Measurements from ENCODE around the gene CACNA1S. TPM values are rescaled to one million over a fixed set of nuclear protein-coding genes. Genes with fewer than 3 reads are reported as not detected.

Gene CACNA1S
- total and polyA plus RNA-seq, 2 of the 4 experiments (the other 2 are of a cell fraction), result not detected

DNA sequence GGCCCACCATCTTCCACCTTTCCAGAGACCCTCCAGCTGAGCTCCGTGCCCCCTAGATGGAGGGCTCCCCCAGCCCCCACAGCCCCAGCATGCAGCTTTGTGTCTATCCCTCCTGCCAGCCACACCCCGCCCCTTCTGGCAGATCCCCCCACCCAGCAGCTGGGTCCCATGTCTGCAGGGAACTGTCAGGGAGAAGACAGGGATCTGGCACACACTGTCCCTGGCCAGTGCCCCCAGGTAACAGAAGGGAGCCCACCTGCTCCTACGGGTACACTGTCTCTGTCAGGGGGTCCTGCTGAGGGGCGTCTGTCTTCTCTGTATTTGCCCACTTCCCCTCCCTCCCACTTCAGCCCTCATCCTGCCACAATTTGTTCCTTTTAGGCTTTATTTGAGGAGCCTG, 77.6 kb downstream of the CACNA1S start:
- no peak overlapping the region for H2BK20ac ChIP-seq (ENCODE audit: low read depth, low read length)
- H3K27me3 ChIP-seq (ENCODE audit: control insufficient read depth, insufficient read depth, low read length), result peaks cover 65% of the 10 kb centered on the region
- WGBS, 2 experiments (ENCODE audit: extremely low coverage in 2 of 2, insufficient read length in 1 of 2), result no CpG with 5 or more reads among the region's 4 CpGs
- in situ Hi-C loops (cut with MboI; ENCODE audit: low sequenced_read_pairs), result no loop called here
- no peak overlapping the region for H2AK9ac ChIP-seq (replicated peaks; ENCODE audit: low read depth, low read length, poor library complexity)
- no peak overlapping the region for H3K27ac ChIP-seq (ENCODE audit: insufficient read depth, low read length)
- no peak overlapping the region for H3K9ac ChIP-seq (ENCODE audit: low read depth, low read length)
- no peaks in the 10 kb centered on the region for H3K79me1 ChIP-seq (ENCODE audit: low read depth in 1 of 2, low read length in 2 of 2)
- no peak overlapping the region for H2AFZ ChIP-seq (replicated peaks; ENCODE audit: low read length, poor library complexity)
- no peaks in the 10 kb centered on the region for H3K9me3 ChIP-seq (ENCODE audit: control insufficient read depth, insufficient read depth, low read length)
- H3K56ac ChIP-seq (ENCODE audit: extremely low read depth, insufficient read depth, low read length), result no peak overlapping the region
- ATAC-seq (ENCODE audit: low read depth) (no peak), DNase-seq (no peak)
- no peak overlapping the region for H3K4ac ChIP-seq (ENCODE audit: low read depth, low read length)
- BruUV-seq (replicated peaks), result no TSS peak
- H3K14ac ChIP-seq (replicated peaks; ENCODE audit: low read depth, low read length), result no peak overlapping the region
- H3K4me2 ChIP-seq (ENCODE audit: low read depth, low read length), result no peak overlapping the region
- H2AK5ac ChIP-seq (ENCODE audit: low read depth, low read length), result no peak overlapping the region
- H4K8ac ChIP-seq (ENCODE audit: low read depth in 2 of 2, low read length in 2 of 2), result no peak overlapping the region
- no peaks in the 10 kb centered on the region for H3K9me1 ChIP-seq (ENCODE audit: insufficient read depth, low read length)
- H3K18ac ChIP-seq (ENCODE audit: low read depth, low read length), result no peak overlapping the region
- CTCF ChIA-PET, result no interaction called here
- TF ChIP-seq CHD1 (IDR thresholded peaks at IDR 0.05; ENCODE audit: low read depth, low read length), result no peak
- no peak for TF ChIP-seq NFE2L2 (IDR thresholded peaks at IDR 0.05; ENCODE audit: low read depth, low read length)
- TF ChIP-seq RFX5 (IDR thresholded peaks at IDR 0.05; ENCODE audit: low read depth, low read length), result no peak
- TF ChIP-seq FOS (IDR thresholded peaks at IDR 0.05; ENCODE audit: low read depth, low read length), result no peak
- TF ChIP-seq, protein P1, sequence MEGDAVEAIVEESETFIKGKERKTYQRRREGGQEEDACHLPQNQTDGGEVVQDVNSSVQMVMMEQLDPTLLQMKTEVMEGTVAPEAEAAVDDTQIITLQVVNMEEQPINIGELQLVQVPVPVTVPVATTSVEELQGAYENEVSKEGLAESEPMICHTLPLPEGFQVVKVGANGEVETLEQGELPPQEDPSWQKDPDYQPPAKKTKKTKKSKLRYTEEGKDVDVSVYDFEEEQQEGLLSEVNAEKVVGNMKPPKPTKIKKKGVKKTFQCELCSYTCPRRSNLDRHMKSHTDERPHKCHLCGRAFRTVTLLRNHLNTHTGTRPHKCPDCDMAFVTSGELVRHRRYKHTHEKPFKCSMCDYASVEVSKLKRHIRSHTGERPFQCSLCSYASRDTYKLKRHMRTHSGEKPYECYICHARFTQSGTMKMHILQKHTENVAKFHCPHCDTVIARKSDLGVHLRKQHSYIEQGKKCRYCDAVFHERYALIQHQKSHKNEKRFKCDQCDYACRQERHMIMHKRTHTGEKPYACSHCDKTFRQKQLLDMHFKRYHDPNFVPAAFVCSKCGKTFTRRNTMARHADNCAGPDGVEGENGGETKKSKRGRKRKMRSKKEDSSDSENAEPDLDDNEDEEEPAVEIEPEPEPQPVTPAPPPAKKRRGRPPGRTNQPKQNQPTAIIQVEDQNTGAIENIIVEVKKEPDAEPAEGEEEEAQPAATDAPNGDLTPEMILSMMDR (conservative IDR thresholded peaks at IDR 0.05; ENCODE audit: low read depth, low read length), result no peak
- TF ChIP-seq POLR2A (IDR thresholded peaks at IDR 0.05; ENCODE audit: low read depth, low read length), result no peak
- no peak for TF ChIP-seq SMC3 (IDR thresholded peaks at IDR 0.05; ENCODE audit: low read depth, low read length)
- no peak for TF ChIP-seq RCOR1 (IDR thresholded peaks at IDR 0.05; ENCODE audit: insufficient replicate concordance, low read length)
- TF ChIP-seq MAFK (IDR thresholded peaks at IDR 0.05; ENCODE audit: low read depth, low read length), result no peak
- TF ChIP-seq, protein P2, sequence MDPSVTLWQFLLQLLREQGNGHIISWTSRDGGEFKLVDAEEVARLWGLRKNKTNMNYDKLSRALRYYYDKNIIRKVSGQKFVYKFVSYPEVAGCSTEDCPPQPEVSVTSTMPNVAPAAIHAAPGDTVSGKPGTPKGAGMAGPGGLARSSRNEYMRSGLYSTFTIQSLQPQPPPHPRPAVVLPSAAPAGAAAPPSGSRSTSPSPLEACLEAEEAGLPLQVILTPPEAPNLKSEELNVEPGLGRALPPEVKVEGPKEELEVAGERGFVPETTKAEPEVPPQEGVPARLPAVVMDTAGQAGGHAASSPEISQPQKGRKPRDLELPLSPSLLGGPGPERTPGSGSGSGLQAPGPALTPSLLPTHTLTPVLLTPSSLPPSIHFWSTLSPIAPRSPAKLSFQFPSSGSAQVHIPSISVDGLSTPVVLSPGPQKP (IDR thresholded peaks at IDR 0.05; ENCODE audit: borderline replicate concordance, low read depth, low read length), result no peak
- no peak for TF ChIP-seq BHLHE40 (IDR thresholded peaks at IDR 0.05; ENCODE audit: low read depth, low read length)
- no peak for TF ChIP-seq RAD21 (IDR thresholded peaks at IDR 0.05; ENCODE audit: low read length)
- TF ChIP-seq, protein P3, sequence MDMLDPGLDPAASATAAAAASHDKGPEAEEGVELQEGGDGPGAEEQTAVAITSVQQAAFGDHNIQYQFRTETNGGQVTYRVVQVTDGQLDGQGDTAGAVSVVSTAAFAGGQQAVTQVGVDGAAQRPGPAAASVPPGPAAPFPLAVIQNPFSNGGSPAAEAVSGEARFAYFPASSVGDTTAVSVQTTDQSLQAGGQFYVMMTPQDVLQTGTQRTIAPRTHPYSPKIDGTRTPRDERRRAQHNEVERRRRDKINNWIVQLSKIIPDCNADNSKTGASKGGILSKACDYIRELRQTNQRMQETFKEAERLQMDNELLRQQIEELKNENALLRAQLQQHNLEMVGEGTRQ (IDR thresholded peaks at IDR 0.05; ENCODE audit: low read depth, low read length), result no peak
- TF ChIP-seq MXI1 (IDR thresholded peaks at IDR 0.05; ENCODE audit: borderline replicate concordance, low read depth, low read length), result no peak
- no peak for TF ChIP-seq CEBPB (IDR thresholded peaks at IDR 0.05; ENCODE audit: low read depth, low read length)
- TF ChIP-seq MAZ (IDR thresholded peaks at IDR 0.05; ENCODE audit: borderline replicate concordance, low read depth, low read length), result no peak
- H2BK120ac ChIP-seq (ENCODE audit: low read depth, low read length), result no peak overlapping the region
- H4K20me1 ChIP-seq (ENCODE audit: insufficient read depth, low read length), result no peaks in the 10 kb centered on the region
- intact Hi-C loops (cut with micrococcal nuclease), result no loop called here
- POLR2A ChIA-PET (ENCODE audit: unreplicated experiment), result no interaction called here
- H4K91ac ChIP-seq (ENCODE audit: insufficient read depth, low read depth, low read length), result no peak overlapping the region
- H3K23ac ChIP-seq (ENCODE audit: low read depth, low read length), result no peak overlapping the region
- no peak overlapping the region for H3K4me3 ChIP-seq (ENCODE audit: insufficient read depth, low read depth, low read length)
- no peaks in the 10 kb centered on the region for H3K4me1 ChIP-seq (ENCODE audit: control insufficient read depth, insufficient read depth, low read length)
- dilution Hi-C loops (cut with HindIII; ENCODE audit: low sequenced_read_pairs, unreplicated experiment), result no loop called here
- H3K36me3 ChIP-seq (ENCODE audit: control insufficient read depth, insufficient read depth, low read length), result no peaks in the 10 kb centered on the region
- no peak overlapping the region for H2BK5ac ChIP-seq (ENCODE audit: low read depth, low read length, poor library complexity, severe bottlenecking)
- H4K5ac ChIP-seq (ENCODE audit: low read depth, low read length), result no peak overlapping the region
- H2BK15ac ChIP-seq (ENCODE audit: low read depth, low read length), result no peak overlapping the region

Measured in IMR-90 (cell line).